CD14-positive monocyte (primary cell): ENCODE measurements around the gene PILRA. TPM values are rescaled to one million over a fixed set of nuclear protein-coding genes. Genes with fewer than 3 reads are reported as not detected.
"Not testable (repeated sequence)": the region's sequence is repeated elsewhere in the genome, so short reads cannot be mapped to it uniquely, and the experiment has no call there.

Experiments
- DNase-seq, 3 donors: peaks; one replicate each; pipeline ENCODE4 v3.0.0-alpha.2; 2011 to 2022
- H2AFZ ChIP-seq: 2 replicates; pipeline ENCODE4 v1.6.0; 2012; ENCODE audit warnings: mild to moderate bottlenecking, low read depth, low read length, inconsistent platforms; ENCODE audit not compliant: insufficient read depth, poor library complexity, severe bottlenecking
- H3K27ac ChIP-seq, 2 donors: 1 replicate in 1 of 2; 2 replicates in 1 of 2; pipeline ENCODE4 v1.5.1; 2012 to 2013; ENCODE audit warnings: low read length in 2 of 2, control low read depth in 1 of 2, inconsistent platforms in 1 of 2, low read depth in 1 of 2, mild to moderate bottlenecking in 1 of 2
- H3K27me3 ChIP-seq, 2 donors: one replicate each; pipeline versions ENCODE4 v1.6.0 to v1.6.1; 2011 to 2013; ENCODE audit warnings: low read length in 2 of 2; ENCODE audit not compliant: control insufficient read depth in 2 of 2, insufficient read depth in 2 of 2
- H3K36me3 ChIP-seq, 2 donors: replicated peaks in 1 of 2; 1 replicate in 1 of 2; 2 replicates in 1 of 2; pipeline versions ENCODE4 v1.5.1 to v1.6.1; 2012 to 2013; ENCODE audit warnings: low read length in 2 of 2, control low read depth in 1 of 2, inconsistent platforms in 1 of 2, mild to moderate bottlenecking in 1 of 2; ENCODE audit not compliant: insufficient read depth in 2 of 2, control insufficient read depth in 1 of 2
- H3K4me1 ChIP-seq, 2 donors: 1 replicate in 1 of 2; 2 replicates in 1 of 2; pipeline versions ENCODE4 v1.5.1 to v1.6.1; 2012 to 2013; ENCODE audit warnings: low read length in 2 of 2, control low read depth in 1 of 2, inconsistent platforms in 1 of 2, mild to moderate bottlenecking in 1 of 2, moderate library complexity in 1 of 2; ENCODE audit not compliant: insufficient read depth in 2 of 2, control insufficient read depth in 1 of 2
- H3K4me2 ChIP-seq: replicated peaks from 2 replicates; pipeline ENCODE3; 2012; ENCODE audit warnings: low read length, moderate library complexity, mild to moderate bottlenecking; ENCODE audit not compliant: poor library complexity, severe bottlenecking; ENCODE audit errors: extremely low read depth
- H3K4me3 ChIP-seq, 3 experiments: fragments of 200-600 bp in 1 of 3; sonication (generic) in 1 of 3; replicated peaks in 1 of 3; 1 replicate in 2 of 3; 2 replicates in 1 of 3; pipeline ENCODE4 v1.5.1; 2011 to 2013; ENCODE audit warnings: low read length in 3 of 3, mild to moderate bottlenecking in 3 of 3, control low read depth in 2 of 3, low read depth in 2 of 3, inconsistent platforms in 1 of 3, moderate library complexity in 1 of 3
- H3K79me2 ChIP-seq: 2 replicates; pipeline ENCODE4 v1.6.0; 2012; ENCODE audit warnings: mild to moderate bottlenecking, control low read depth, inconsistent platforms, low read length, moderate library complexity; ENCODE audit not compliant: insufficient read depth
- H3K9ac ChIP-seq: 2 replicates; pipeline ENCODE4 v1.6.0; 2017; ENCODE audit warnings: low read length, mild to moderate bottlenecking; ENCODE audit not compliant: insufficient read depth, poor library complexity, severe bottlenecking
- H3K9me3 ChIP-seq, 2 donors: replicated peaks in 1 of 2; 1 replicate in 1 of 2; 2 replicates in 1 of 2; pipeline versions ENCODE4 v1.5.1 to v1.6.1; 2012 to 2013; ENCODE audit warnings: low read length in 2 of 2, control low read depth in 1 of 2; ENCODE audit not compliant: control insufficient read depth in 1 of 2, insufficient read depth in 1 of 2
- H4K20me1 ChIP-seq: 2 replicates; pipeline ENCODE4 v1.6.0; 2012; ENCODE audit warnings: mild to moderate bottlenecking, low read length, control low read depth, moderate library complexity; ENCODE audit not compliant: insufficient read depth
- H3K27ac Mint-ChIP-seq, 7 donors: one replicate each; pipeline ENCODE4 v1.8.0; 2020; ENCODE audit warnings: mild to moderate bottlenecking in 7 of 7, mixed read lengths in 7 of 7, moderate library complexity in 6 of 7, inconsistent platforms in 2 of 7
- H3K27me3 Mint-ChIP-seq, 3 donors: one replicate each; pipeline ENCODE4 v1.8.0; 2021 to 2022; ENCODE audit warnings: low read depth in 3 of 3, mild to moderate bottlenecking in 3 of 3, mixed read lengths in 3 of 3, moderate library complexity in 3 of 3, inconsistent platforms in 1 of 3
- H3K36me3 Mint-ChIP-seq, 2 donors: one replicate each; pipeline ENCODE4 v1.8.0; 2020; ENCODE audit warnings: mixed read lengths in 2 of 2, inconsistent platforms in 1 of 2, mild to moderate bottlenecking in 1 of 2
- H3K4me1 Mint-ChIP-seq: one replicate; pipeline ENCODE4 v1.8.0; 2020; ENCODE audit warnings: mild to moderate bottlenecking, mixed read lengths
- H3K4me3 Mint-ChIP-seq, 2 donors: one replicate each; pipeline ENCODE4 v1.8.0; 2020; ENCODE audit warnings: mild to moderate bottlenecking in 2 of 2, mixed read lengths in 2 of 2, moderate library complexity in 1 of 2
- H3K9me3 Mint-ChIP-seq, 7 donors: one replicate each; pipeline ENCODE4 v1.8.0; 2020 to 2022; ENCODE audit warnings: mixed read lengths in 7 of 7, mild to moderate bottlenecking in 6 of 7, moderate library complexity in 6 of 7, inconsistent platforms in 2 of 7
- WGBS: methylation state at CpG from one replicate; pipeline ENCODE4 v1.1.5; 2013; ENCODE audit warnings: missing lambda C conversion rate; ENCODE audit not compliant: insufficient coverage; 5-methylcytosine and 5-hydroxymethylcytosine counted together
- intact Hi-C, 2 donors: fragments of 100-400 bp; cut with micrococcal nuclease; formaldehyde crosslinking; loops; one replicate each; pipeline versions ENCODE4 v1.15.0 to v1.15.1; 2023
- polyA plus RNA-seq, 3 donors: library from polyadenylated mRNA; depleted of rRNA in 1 of 3; unstranded in 2 of 3; stranded (reverse) in 1 of 3; fragments of 300-500 nt in 2 of 3; fragments of >200 nt in 1 of 3; fragmentation: Illumina TruSeq in 2 of 3; gene quantifications; 1 replicate in 2 of 3; 2 replicates in 1 of 3; pipeline ENCODE4 v1.2.3, GENCODE V29; 2012 to 2021
- TF ChIP-seq, protein P1 (sequence below): fragments of 200-600 bp; IDR thresholded peaks from one replicate; pipeline ENCODE4 v1.8.0; 2022; ENCODE audit warnings: antibody characterized with exemption, mild to moderate bottlenecking

Gene PILRA
- polyA plus RNA-seq, 3 donors = 316 to 491 (median 364) TPM

DNA sequence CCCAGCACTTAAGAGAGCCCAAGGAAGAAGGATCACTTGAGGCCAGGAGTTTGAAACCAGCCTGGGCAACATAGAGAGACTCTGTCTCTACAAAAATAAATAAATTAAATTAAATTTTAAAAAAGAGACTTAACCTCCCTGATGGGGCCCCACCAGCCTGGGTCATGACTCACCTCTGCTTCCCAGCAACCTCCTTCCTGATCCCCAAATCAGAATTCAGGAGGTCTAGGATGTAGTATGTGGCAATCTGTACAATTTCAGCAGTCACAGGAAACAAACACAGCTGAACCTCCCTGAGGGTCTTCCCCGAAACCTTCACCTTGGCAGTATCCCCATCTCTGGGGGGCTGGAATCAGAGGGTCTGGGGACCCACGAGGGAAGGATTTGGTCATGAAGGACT is 72.8 kb downstream of the PILRA start:
- Histone ChIP-seq H3K27ac (no peak overlapping the region), H4K20me1 (no peaks in the 10 kb centered on the region), H3K4me1 (peaks cover 33 to 41% of the 10 kb centered on the region in 2 donors), H3K4me2 (no peak overlapping the region), H2AFZ (no peak overlapping the region), H3K4me3 (no peak overlapping the region), H3K36me3 (no peaks in the 10 kb centered on the region), H3K9me3 (no peaks in the 10 kb centered on the region), H3K9ac (no peak overlapping the region), H3K79me2 (no peaks in the 10 kb centered on the region), H3K27me3 (no peaks in the 10 kb centered on the region)
- H3K9me3 Mint-ChIP-seq = peaks cover 0 to 2% (median 0%) of the 10 kb centered on the region in 7 donors
- WGBS = 43% methylated on average over 1 of the region's 2 CpGs
- H3K4me3 Mint-ChIP-seq = no peak overlapping the region
- intact Hi-C loops = no loop called here
- TF ChIP-seq, protein P1, sequence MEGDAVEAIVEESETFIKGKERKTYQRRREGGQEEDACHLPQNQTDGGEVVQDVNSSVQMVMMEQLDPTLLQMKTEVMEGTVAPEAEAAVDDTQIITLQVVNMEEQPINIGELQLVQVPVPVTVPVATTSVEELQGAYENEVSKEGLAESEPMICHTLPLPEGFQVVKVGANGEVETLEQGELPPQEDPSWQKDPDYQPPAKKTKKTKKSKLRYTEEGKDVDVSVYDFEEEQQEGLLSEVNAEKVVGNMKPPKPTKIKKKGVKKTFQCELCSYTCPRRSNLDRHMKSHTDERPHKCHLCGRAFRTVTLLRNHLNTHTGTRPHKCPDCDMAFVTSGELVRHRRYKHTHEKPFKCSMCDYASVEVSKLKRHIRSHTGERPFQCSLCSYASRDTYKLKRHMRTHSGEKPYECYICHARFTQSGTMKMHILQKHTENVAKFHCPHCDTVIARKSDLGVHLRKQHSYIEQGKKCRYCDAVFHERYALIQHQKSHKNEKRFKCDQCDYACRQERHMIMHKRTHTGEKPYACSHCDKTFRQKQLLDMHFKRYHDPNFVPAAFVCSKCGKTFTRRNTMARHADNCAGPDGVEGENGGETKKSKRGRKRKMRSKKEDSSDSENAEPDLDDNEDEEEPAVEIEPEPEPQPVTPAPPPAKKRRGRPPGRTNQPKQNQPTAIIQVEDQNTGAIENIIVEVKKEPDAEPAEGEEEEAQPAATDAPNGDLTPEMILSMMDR = no peak
- DNase-seq = no peak
- peaks cover 0 to 2% of the 10 kb centered on the region in 2 donors for H3K36me3 Mint-ChIP-seq
- peaks cover 46% of the 10 kb centered on the region for H3K4me1 Mint-ChIP-seq
- peaks cover 0 to 1% (median 0%) of the 10 kb centered on the region in 3 donors for H3K27me3 Mint-ChIP-seq
- peak overlapping the region in 4 of 7 donors; percentile 25 to 83 (median 36) for H3K27ac Mint-ChIP-seq

DNA sequence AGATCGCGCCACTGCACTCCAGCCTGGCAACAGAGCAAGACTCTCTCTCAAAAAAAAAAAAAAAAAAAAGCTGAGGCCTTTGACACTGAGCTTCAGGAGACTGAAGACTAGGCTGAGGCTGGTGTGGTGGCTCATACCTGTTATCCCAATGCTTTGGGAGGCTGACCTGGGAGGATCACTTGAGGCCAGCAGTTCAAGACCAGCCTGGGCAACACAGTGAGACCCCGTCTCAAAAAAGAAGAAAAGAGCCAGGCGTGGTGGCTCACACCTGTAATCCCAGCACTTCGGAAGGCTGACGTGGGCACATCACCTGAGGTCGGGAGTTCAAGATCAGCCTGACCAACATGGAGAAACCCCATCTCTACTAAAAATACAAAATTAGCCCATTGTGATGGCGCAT is 74.1 kb downstream of the PILRA start:
- intact Hi-C loops, H3K36me3 ChIP-seq, H4K20me1 ChIP-seq, H3K4me3 ChIP-seq, H3K9me3 Mint-ChIP-seq, H3K27ac ChIP-seq, H3K36me3 Mint-ChIP-seq, H3K79me2 ChIP-seq, H2AFZ ChIP-seq, H3K9me3 ChIP-seq, H3K4me2 ChIP-seq, DNase-seq, H3K27me3 ChIP-seq, H3K27me3 Mint-ChIP-seq, H3K9ac ChIP-seq, H3K4me3 Mint-ChIP-seq: not testable (repeated sequence)
- H3K4me1 ChIP-seq = peaks cover 33 to 41% of the 10 kb centered on the region in 2 donors
- WGBS = 100% methylated on average over 1 of the region's 8 CpGs
- peak overlapping the region in 1 of 7 donors; percentile 46 for H3K27ac Mint-ChIP-seq
- H3K4me1 Mint-ChIP-seq = peaks cover 46% of the 10 kb centered on the region
